A549 (cell line): ENCODE measurements around the gene RSPH6A. TPM values are rescaled to one million over a fixed set of nuclear protein-coding genes. Genes with fewer than 3 reads are reported as not detected.

Source experiments
- ATAC-seq, 2 experiments: fragments of 200-7000 bp in 1 of 2; fragments of >200 bp in 1 of 2; cut with Nextera tagmentation in 1 of 2; cut with Tn5 transposase in 1 of 2; 3 replicates each; pipeline versions ENCODE4 v1.8.0 to v1.9.1; 2018 to 2020; ENCODE audit warnings: mild to moderate bottlenecking in 1 of 2, moderate library complexity in 1 of 2
- CTCF ChIA-PET: fragments of 300-600 bp; sonication (Branson Sonifier 250); formaldehyde crosslinking; extraction: SDS; loops from one replicate; lab custom pipeline; 2021; ENCODE audit warnings: antibody characterized with exemption, inconsistent platforms; lab: Yijun Ruan, JAX
- POLR2A ChIA-PET: fragments of 350-600 bp; formaldehyde crosslinking; extraction: SDS; loops from one replicate; lab custom pipeline; 2021; ENCODE audit warnings: antibody characterized with exemption, inconsistent platforms; lab: Yijun Ruan, JAX
- DNase-seq, 2 experiments: peaks; one replicate each; pipeline versions ENCODE4 v3.0.0 to v3.0.0-alpha.2; 2011 to 2016; ENCODE audit warnings: low read depth in 1 of 2, low spot score in 1 of 2
- FAIRE-seq: peaks from 2 replicates; lab custom pipeline; 2011; peaks lifted over from hg19 to GRCh38; lab: Jason Lieb, UNC
- H3K27ac ChIP-seq, 2 experiments: fragments of >200 bp; sonication (Bioruptor Twin); formaldehyde crosslinking; 3 replicates each; pipeline ENCODE4 v1.5.1; 2016 to 2017
- H3K4me1 ChIP-seq: fragments of >200 bp; sonication (Bioruptor Twin); formaldehyde crosslinking; 3 replicates; pipeline ENCODE4 v1.6.1; 2016
- H3K4me2 ChIP-seq: fragments of >200 bp; sonication (Bioruptor Twin); formaldehyde crosslinking; 3 replicates; pipeline ENCODE4 v1.6.1; 2016
- H3K4me3 ChIP-seq: fragments of >200 bp; sonication (Bioruptor Twin); formaldehyde crosslinking; 3 replicates; pipeline ENCODE4 v1.5.1; 2016
- H3K9me3 ChIP-seq: fragments of >200 bp; sonication (Bioruptor Twin); formaldehyde crosslinking; 3 replicates; pipeline ENCODE4 v1.6.1; 2016
- CHD4 ChIP-seq: fragments of 200-600 bp; sonication (generic); IDR thresholded peaks from 2 replicates; pipeline ENCODE4 v1.6.1; 2016; ENCODE audit warnings: antibody characterized with exemption, mild to moderate bottlenecking, borderline replicate concordance
- EP300 ChIP-seq, 2 experiments: fragments of >200 bp; sonication (Bioruptor Twin); formaldehyde crosslinking; IDR thresholded peaks; 2 replicates in 1 of 2; 3 replicates in 1 of 2; pipeline ENCODE4 v1.6.1; 2016 to 2017
- ESRRA ChIP-seq: fragments of 150-350 bp; IDR thresholded peaks from 2 replicates; pipeline ENCODE4 v1.6.1; 2014; ENCODE audit warnings: mild to moderate bottlenecking, low read length, borderline replicate concordance
- FOSL2 ChIP-seq, 2 experiments: fragments of 450-650 bp in 1 of 2; fragments of >200 bp in 1 of 2; sonication (Bioruptor Twin) in 1 of 2; formaldehyde crosslinking; IDR thresholded peaks; 2 replicates each; pipeline versions ENCODE4 v1.5.0 to v1.6.1; 2016 to 2020; ENCODE audit warnings: mild to moderate bottlenecking in 1 of 2, moderate library complexity in 1 of 2
- HDAC2 ChIP-seq: fragments of 200-600 bp; sonication (generic); IDR thresholded peaks from 2 replicates; pipeline ENCODE4 v1.6.1; 2016
- JUNB ChIP-seq: fragments of >200 bp; sonication (Bioruptor Twin); formaldehyde crosslinking; IDR thresholded peaks from 2 replicates; pipeline ENCODE4 v1.6.1; 2016
- KDM5A ChIP-seq: fragments of 200-600 bp; sonication (generic); IDR thresholded peaks from 2 replicates; pipeline ENCODE4 v1.6.1; 2016; ENCODE audit warnings: antibody characterized with exemption, mild to moderate bottlenecking
- MAFK ChIP-seq: fragments of 450-650 bp; IDR thresholded peaks from 2 replicates; pipeline ENCODE4 v1.6.1; 2014; ENCODE audit not compliant: partially characterized antibody
- NFE2L2 ChIP-seq: fragments of 150-350 bp; conservative IDR thresholded peaks from 2 replicates; pipeline ENCODE4 v1.6.1; 2014; ENCODE audit warnings: low read length
- NPAS2 ChIP-seq: fragments of 250-450 bp; sonication (Bioruptor Pico); IDR thresholded peaks from 2 replicates; pipeline ENCODE4 v1.8.0; 2022; ENCODE audit warnings: mild to moderate bottlenecking, moderate library complexity, borderline replicate concordance
- POLR2AphosphoS2 ChIP-seq: conservative IDR thresholded peaks from 2 replicates; pipeline ENCODE4 v1.6.1; 2012; ENCODE audit warnings: low read length, improper control_type of control experiment, inconsistent platforms
- RAD21 ChIP-seq, 2 experiments: fragments of >200 bp in 1 of 2; sonication (Bioruptor Twin) in 1 of 2; formaldehyde crosslinking in 1 of 2; IDR thresholded peaks in 1 of 2; conservative IDR thresholded peaks in 1 of 2; 2 replicates in 1 of 2; 3 replicates in 1 of 2; pipeline ENCODE4 v1.6.1; 2012 to 2018; ENCODE audit warnings: inconsistent platforms in 1 of 2
- RARB ChIP-seq: fragments of 250-450 bp; sonication (Bioruptor Pico); IDR thresholded peaks from 2 replicates; pipeline ENCODE4 v1.8.0; 2021; ENCODE audit warnings: mild to moderate bottlenecking, moderate library complexity
- RCOR1 ChIP-seq: fragments of 150-350 bp; IDR thresholded peaks from 2 replicates; pipeline ENCODE4 v1.6.1; 2014; ENCODE audit warnings: antibody characterized with exemption, low read length, low read depth
- RNF2 ChIP-seq: fragments of 200-600 bp; sonication (generic); IDR thresholded peaks from 2 replicates; pipeline ENCODE4 v1.6.1; 2016; ENCODE audit warnings: low read depth, mild to moderate bottlenecking, antibody characterized with exemption, moderate library complexity, borderline replicate concordance
- WGBS: methylation state at CpG from one replicate; pipeline ENCODE4 v1.1.6; 2017; ENCODE audit errors: missing lambda C conversion rate; 5-methylcytosine and 5-hydroxymethylcytosine counted together
- polyA plus RNA-seq, 4 experiments: library from polyadenylated mRNA; depleted of rRNA in 3 of 4; stranded (reverse); fragments of >200 nt; fragmentation: RNase III in 1 of 4; extraction: RNeasy Plus Mini Kit Qiagen cat#74134 plus additional on column Dnase treatment in 1 of 4; gene quantifications; 2 replicates in 3 of 4; 3 replicates in 1 of 4; pipeline ENCODE4 v1.2.3, GENCODE V29; 2011 to 2017
- TF ChIP-seq, protein P1 (sequence below): fragments of 150-350 bp; IDR thresholded peaks from 2 replicates; pipeline ENCODE4 v1.6.1; 2014; ENCODE audit warnings: low read depth, mild to moderate bottlenecking, low read length
- TF ChIP-seq, protein P2 (sequence below): fragments of 250-450 bp; sonication (Bioruptor Pico); IDR thresholded peaks from 2 replicates; pipeline ENCODE4 v1.5.0; 2021; ENCODE audit warnings: mild to moderate bottlenecking, moderate library complexity, borderline replicate concordance
- TF ChIP-seq, protein P3 (sequence below): IDR thresholded peaks from 2 replicates; pipeline ENCODE4 v1.6.1; 2012
- TF ChIP-seq, protein P4 (sequence below): IDR thresholded peaks from 2 replicates; pipeline ENCODE4 v1.6.1; 2012

The RSPH6A gene
- polyA plus RNA-seq, 2 of the 4 experiments (the other 2 are of a cell fraction), result not detected

DNA sequence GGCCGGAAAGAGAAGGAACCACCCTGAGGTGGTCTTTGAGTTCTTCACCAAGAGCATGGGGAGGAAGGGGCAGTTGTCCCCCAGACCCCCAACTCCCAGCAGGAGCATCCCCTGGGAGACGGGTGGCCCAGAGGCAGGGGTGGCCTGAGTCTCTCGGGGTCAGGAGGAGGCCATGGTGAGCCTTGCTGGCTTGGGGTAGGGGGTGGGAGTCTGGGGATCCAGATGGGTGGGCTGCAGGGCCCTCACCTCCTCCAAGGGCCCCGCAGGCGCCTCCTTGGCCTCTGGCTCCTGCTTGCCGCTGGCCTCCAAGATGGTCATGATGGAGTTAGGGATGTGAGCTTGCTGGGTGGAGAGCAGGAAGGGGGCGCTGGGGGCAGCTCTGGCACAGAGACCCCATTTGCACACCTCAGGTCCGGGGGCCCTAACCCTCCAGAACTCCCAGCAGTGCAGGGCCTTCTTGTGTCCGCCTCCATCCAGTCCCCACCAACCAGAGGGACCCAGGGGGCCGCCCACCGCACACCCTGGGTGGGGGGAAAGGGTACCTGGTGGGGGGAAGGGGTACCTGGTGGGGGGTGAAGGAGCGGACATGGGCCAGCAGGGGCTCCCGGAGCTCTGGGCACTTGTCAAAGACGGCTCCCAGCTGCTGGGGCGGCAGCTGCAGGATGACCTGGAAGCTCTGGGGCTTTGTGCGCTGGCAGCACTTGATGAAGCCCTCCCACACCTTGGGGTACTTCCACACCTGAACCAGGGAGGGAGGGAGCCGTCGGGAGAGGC is 1.3 kb upstream of the RSPH6A start:
- ChIA-PET POLR2A (interaction anchor here (0.8 to 1.4 kb wide), 6 partner anchors 12 to 70 kb away, joined by 3 to 8 read pairs (median 4); partner anchors contain the start of gene IRF2BP1), CTCF (interaction anchor here (0.5 to 74.3 kb wide), 54 partner anchors 8 to 811 kb away, joined by 3 to 2204 read pairs (median 4); partner anchors contain the start of genes CCDC61, DMPK, DMWD and FOXA3)
- no peak overlapping the region for H3K4me3 ChIP-seq
- WGBS, result 84% methylated on average over 15 of the region's 18 CpGs
- no peaks in the 10 kb centered on the region for H3K9me3 ChIP-seq
- FAIRE-seq, result no peak
- no peak for TF ChIP-seq RAD21 (conservative IDR thresholded peaks at IDR 0.05 in 1 of 2, IDR thresholded peaks at IDR 0.05 in 1 of 2)
- TF ChIP-seq KDM5A, result no peak
- TF ChIP-seq, protein P1, sequence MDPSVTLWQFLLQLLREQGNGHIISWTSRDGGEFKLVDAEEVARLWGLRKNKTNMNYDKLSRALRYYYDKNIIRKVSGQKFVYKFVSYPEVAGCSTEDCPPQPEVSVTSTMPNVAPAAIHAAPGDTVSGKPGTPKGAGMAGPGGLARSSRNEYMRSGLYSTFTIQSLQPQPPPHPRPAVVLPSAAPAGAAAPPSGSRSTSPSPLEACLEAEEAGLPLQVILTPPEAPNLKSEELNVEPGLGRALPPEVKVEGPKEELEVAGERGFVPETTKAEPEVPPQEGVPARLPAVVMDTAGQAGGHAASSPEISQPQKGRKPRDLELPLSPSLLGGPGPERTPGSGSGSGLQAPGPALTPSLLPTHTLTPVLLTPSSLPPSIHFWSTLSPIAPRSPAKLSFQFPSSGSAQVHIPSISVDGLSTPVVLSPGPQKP, result no peak
- no peak for TF ChIP-seq RARB (CRISPR knock-in tag)
- no peak for TF ChIP-seq NFE2L2
- TF ChIP-seq NPAS2 (CRISPR knock-in tag), result no peak
- TF ChIP-seq EP300 (IDR thresholded peaks at IDR 0.05), result no peak
- TF ChIP-seq MAFK, result no peak
- TF ChIP-seq JUNB, result no peak
- no peak for TF ChIP-seq POLR2AphosphoS2
- TF ChIP-seq, protein P2, sequence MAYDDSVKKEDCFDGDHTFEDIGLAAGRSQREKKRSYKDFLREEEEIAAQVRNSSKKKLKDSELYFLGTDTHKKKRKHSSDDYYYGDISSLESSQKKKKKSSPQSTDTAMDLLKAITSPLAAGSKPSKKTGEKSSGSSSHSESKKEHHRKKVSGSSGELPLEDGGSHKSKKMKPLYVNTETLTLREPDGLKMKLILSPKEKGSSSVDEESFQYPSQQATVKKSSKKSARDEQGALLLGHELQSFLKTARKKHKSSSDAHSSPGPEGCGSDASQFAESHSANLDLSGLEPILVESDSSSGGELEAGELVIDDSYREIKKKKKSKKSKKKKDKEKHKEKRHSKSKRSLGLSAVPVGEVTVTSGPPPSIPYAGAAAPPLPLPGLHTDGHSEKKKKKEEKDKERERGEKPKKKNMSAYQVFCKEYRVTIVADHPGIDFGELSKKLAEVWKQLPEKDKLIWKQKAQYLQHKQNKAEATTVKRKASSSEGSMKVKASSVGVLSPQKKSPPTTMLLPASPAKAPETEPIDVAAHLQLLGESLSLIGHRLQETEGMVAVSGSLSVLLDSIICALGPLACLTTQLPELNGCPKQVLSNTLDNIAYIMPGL, result no peak
- TF ChIP-seq CHD4, result no peak
- no peak for TF ChIP-seq RNF2
- TF ChIP-seq, protein P3, sequence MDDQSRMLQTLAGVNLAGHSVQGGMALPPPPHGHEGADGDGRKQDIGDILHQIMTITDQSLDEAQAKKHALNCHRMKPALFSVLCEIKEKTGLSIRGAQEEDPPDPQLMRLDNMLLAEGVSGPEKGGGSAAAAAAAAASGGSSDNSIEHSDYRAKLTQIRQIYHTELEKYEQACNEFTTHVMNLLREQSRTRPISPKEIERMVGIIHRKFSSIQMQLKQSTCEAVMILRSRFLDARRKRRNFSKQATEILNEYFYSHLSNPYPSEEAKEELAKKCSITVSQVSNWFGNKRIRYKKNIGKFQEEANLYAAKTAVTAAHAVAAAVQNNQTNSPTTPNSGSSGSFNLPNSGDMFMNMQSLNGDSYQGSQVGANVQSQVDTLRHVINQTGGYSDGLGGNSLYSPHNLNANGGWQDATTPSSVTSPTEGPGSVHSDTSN, result no peak
- no peak for TF ChIP-seq RCOR1
- no peak for TF ChIP-seq HDAC2
- TF ChIP-seq, protein P4, sequence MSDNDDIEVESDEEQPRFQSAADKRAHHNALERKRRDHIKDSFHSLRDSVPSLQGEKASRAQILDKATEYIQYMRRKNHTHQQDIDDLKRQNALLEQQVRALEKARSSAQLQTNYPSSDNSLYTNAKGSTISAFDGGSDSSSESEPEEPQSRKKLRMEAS, result no peak
- no peak for TF ChIP-seq ESRRA
- H3K4me2 ChIP-seq, result no peak overlapping the region
- peak overlapping the region in 1 of 2 experiments; percentile 61; a peak in 3 of 6 replicates for H3K27ac ChIP-seq
- ATAC-seq, result no peak
- no peak for DNase-seq
- H3K4me1 ChIP-seq, result peaks cover 10% of the 10 kb centered on the region; the same call in 1 of the 3 replicates

DNA sequence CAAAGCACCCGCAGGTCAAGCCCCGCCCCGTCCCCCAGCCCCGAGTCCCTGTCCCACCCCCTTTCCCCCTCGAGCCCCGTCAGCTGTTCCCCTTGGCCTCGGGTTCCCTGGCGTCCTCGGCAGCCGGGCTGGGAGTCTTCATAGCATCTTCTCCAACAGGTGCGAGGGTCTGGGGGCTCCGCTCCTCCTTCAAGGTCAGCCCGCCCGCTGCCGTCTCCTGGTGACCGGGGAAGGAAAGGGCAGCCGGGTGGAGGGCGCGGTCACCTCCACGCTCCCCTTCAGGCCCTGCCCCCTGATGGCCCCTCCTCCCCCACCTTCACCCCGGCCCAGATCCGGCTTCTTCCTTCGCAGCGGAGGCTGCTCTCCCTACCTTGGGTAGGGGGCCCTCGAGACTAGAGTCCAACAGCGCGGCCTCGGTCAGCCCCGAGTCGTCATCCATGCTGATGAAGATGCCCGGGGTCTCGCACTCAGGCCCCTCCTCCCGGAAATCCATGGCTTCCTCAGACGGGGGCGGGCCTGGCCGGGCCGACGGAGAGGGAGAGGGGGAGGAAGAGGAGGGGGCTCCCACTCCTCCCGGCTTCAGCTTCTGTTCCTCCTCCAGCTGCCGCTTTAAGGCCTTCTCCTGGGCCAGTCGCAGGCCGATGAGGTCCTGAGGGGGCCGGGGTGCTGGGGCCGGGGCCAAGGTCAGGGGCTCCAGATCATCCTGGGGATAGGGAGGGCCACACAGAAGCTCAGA is 541 bp upstream of the RSPH6A start:
- DNase-seq, result no peak
- Histone ChIP-seq H3K4me2 (no peak overlapping the region), H3K27ac (no peak overlapping the region), H3K4me1 (peaks cover 11% of the 10 kb centered on the region; the same call in 1 of the 3 replicates), H3K9me3 (no peaks in the 10 kb centered on the region), H3K4me3 (no peak overlapping the region)
- no peak for ATAC-seq
- no peak for TF ChIP-seq FOSL2 (IDR thresholded peaks at IDR 0.05)
- TF ChIP-seq FOSL2 (CRISPR knock-in tag; IDR thresholded peaks at IDR 0.05), result no peak
- TF ChIP-seq EP300 (IDR thresholded peaks at IDR 0.05), result no peak
- TF ChIP-seq, protein P4, result no peak
- no peak for FAIRE-seq
- WGBS, result 88% methylated on average over 33 of the region's 44 CpGs
- ChIA-PET CTCF (interaction anchor here (1.1 to 74.3 kb wide), 13 partner anchors 8 to 201 kb away, joined by 3 to 2204 read pairs (median 18); partner anchors contain the start of genes DMPK, DMWD, FOXA3 and IRF2BP1), POLR2A (interaction anchor here (1.0 kb wide), 1 partner anchor 23 kb away, joined by 3 read pairs; the partner anchor contains the start of gene DMWD)
